ENCODE data around the gene RNFT2.

DNA sequence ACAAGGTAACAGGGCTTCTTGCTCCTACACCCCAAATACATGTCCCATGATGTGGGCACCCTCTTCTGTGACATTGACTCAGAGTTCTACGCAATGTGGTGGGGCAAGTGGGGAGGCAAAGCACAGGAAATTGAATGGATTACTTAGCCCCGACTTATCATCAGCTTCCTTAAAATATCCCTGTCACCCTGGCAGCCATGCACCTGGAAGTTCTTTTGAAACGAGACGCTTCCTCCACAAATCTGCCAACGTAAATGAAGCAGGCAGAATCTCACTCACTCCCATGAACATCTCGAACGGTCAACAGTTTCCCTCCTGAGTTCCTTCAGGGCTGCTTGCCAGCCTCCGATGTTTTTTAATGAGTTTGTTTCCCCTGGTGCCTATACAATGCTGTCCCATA is 33.5 kb downstream of the RNFT2 start:
- TF ChIP-seq CTCF (IDR thresholded peaks at IDR 0.05), result no peak
- TF ChIP-seq POLR2A (IDR thresholded peaks at IDR 0.05), result no peak

Data from esophagus squamous epithelium (tissue), 4 donors.